GM18502 (cell line): ENCODE results near the gene MBOAT1.
A peak's percentile ranks its signal among the peaks of the same experiment; 100 is the strongest.

Experiments
- ATAC-seq: cut with Tn5 transposase; IDR thresholded peaks from one replicate; pipeline ENCODE4 v1.9.1; 2021; ENCODE audit warnings: mild to moderate bottlenecking; ENCODE audit not compliant: unreplicated experiment, poor library complexity

Gene MBOAT1

DNA sequence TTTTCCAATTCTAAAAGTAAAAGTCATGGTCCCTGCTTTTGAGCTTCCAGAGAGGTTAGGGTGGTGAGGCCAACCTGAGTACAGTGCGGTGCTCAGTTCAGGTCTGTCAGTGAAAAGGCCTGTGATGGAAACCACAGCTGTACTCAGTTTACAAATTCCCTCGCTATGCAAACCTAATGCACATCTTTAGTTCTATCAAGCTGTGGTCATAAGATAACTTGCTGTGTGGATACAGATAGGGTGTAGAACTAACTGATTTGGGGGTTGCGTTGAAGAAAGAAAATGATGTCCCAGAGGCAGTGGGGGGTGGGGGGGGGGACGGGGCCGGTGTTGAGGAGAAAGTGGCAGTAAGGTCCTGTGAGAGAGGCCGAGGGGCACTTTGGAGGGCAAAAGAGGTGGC, 22.8 kb upstream of the MBOAT1 start:
- ATAC-seq, result no peak

GRCh38 chr6:20234136-20234535, 21.9 kb upstream of the MBOAT1 start:
- ATAC-seq, result no peak

DNA sequence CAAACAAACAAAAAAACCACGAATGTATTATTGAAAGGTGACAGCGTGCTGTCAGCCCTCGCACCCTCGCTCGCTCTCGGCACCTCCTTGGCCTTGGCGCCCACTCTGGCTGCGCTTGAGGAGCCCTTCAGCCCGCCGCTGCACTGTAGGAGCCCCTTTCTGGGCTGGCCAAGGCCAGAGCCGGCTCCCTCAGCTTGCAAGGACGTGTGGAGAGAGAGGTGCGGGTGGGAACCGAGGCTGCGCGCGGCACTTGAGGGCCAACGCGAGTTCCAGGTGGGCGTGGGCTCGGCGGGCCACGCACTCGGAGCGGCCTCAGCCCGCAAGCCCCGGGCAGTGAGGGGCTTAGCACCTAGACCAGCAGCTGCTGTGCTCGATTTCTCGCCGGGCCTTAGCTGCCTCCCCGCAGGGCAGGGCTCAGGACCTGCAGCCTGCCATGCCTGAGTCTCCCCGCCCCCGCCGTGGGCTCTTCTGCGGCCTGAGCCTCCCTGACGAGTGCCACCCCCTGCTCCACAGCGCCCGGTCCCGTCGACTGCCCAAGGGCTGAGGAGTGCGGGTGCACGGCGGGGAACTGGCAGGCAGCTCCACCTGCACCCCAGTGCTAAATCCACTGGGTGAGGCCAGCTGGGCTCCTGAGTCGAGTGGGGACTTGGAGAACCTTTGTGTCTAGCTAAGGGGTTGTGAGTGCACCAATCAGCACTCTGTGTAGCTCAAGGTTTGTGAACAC, 20.9 kb upstream of the MBOAT1 start:
- no peak for ATAC-seq

DNA sequence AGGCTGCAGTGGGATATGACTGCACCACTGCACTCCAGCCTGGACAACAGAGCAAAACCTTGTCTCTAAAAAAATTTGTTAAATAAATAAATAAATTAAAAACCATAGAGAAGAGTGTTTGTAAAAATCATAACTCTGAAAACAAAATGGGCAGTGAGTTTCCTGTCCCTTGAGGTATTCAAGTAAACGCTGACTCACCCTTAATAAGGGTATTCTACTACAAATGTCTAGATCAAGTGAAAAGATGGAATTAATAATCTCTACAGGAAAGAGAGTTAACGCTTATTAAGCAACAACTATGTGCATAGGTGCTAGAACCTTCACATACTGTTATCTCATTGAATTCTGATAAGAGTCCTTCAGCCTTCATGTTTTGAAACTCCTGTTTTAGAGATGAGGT, 19.9 kb upstream of the MBOAT1 start:
- ATAC-seq, result no peak

DNA sequence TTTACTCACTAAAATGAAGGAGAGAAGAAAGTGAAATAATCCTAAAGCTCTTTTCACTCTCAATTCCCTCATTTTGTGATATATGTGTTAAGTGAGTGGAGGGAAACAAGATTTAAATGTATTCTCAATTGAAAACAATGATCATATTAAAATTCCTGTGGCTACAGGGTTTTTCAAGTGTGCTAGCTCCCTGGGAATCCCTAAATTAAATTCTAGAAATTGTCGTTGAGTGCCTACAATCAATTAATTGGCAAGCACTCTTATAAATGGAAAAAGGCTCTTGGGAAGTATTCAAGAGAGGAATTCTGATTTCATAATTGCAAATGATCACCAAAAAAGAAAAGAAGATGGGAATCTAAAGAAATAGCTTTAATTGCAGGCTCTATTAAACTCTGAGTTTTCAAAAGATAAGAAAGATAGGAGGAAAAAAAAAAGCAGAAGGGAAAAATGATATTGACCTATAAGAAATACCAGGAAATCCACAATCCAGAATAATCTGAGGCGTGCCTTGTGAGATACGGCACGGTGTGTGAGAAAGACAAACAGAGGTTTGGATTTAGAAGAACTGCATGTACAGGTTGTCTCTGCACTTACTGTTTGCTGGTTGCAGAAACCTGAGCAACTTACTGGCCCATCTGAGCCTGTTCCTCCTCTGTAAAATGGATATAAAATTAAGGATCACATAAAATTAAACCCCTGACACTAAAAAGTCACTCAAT, 18.3 kb upstream of the MBOAT1 start:
- ATAC-seq, result no peak

DNA sequence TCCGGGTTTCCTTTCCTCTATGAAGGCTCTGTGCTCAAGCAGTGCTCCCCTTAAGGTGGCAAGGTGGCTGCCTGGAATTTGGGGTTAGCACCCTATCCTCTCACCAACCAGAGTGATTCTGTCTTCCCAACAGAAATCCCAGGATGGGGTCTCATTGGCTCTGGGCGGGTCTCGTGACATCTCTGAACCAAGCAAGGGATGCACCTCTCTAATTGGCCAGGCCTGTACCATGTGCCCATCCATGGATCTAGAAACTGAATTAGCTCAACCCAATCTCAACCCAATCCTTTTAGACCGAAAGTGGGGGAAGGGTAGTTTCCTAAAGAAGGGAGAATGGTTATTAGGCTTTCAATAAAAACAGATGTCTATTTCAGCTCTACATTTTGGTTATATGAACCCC, 17.6 kb upstream of the MBOAT1 start:
- no peak for ATAC-seq

- ATAC-seq, result no peak
Observed at GRCh38 chr6:20227350-20227749, 15.1 kb upstream of the MBOAT1 start.

DNA sequence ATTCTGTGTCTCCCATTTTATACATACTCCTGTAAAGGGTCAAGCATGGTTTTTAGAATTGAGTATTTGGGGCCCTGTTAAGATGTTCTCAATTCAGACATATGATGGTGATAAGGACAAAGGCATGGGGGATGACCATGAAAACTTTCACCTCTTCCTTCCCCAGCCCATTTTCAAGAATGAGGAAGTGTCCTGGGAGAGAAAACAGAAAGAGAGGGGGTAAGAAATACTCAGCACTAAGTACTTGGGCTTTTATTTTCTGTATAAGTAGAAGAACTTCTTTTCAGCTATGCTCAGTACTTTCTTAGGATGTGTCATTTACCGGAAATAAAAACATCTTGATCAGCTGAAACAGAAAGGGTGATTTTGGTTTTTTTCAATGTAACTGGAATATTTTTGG, 10.9 kb upstream of the MBOAT1 start:
- ATAC-seq, result no peak

GRCh38 chr6:20221421-20221820, 9.2 kb upstream of the MBOAT1 start:
- ATAC-seq, result no peak

GRCh38 chr6:20220359-20220758, 8.1 kb upstream of the MBOAT1 start:
- no peak for ATAC-seq

- ATAC-seq, result no peak
Observed at GRCh38 chr6:20217891-20218290, 5.6 kb upstream of the MBOAT1 start.

DNA sequence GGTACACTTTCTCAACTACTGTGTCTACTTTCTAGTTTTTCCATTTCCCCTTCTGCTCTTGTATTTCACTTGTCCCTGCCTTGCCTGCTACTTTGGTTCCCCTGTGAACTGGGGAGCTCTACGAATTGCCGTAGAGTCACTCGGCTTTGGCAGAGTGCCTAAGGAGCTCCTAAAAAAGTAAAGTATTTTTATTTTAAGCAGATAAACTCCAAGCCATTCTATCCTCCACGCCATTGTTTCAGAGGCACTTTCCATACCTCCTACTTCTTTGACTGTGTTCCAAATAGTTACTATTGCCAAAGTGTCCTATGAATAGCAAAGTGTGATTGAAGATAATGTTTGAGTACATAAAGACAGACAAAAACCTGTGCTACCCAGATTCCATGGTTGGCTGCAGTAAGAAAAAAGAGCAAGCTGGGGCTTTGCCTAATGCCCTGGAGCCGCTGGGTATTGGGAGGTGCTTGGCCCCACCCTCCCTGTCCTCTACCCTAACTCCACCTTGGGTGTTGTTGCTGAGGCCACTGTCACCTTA, 5.1 kb upstream of the MBOAT1 start:
- ATAC-seq, result no peak

DNA sequence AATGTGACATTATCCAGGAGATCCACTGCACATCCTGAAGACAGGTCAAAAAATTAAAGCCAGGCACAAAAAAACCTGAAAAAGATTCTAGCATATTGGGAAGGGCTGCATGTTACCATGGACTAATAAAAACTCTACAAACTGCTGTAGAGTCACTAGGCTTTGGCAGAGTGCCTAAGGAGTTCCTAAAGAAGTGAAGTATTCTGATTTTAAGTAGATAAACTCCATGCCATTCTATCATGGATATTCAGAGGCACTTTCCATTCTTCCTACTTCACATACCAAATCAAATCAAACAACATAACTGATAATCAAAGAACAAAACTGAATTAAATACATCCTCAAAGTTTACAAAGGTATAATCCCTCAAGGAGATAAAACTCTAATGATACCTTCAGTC, 3.0 kb upstream of the MBOAT1 start:
- ATAC-seq, result no peak

DNA sequence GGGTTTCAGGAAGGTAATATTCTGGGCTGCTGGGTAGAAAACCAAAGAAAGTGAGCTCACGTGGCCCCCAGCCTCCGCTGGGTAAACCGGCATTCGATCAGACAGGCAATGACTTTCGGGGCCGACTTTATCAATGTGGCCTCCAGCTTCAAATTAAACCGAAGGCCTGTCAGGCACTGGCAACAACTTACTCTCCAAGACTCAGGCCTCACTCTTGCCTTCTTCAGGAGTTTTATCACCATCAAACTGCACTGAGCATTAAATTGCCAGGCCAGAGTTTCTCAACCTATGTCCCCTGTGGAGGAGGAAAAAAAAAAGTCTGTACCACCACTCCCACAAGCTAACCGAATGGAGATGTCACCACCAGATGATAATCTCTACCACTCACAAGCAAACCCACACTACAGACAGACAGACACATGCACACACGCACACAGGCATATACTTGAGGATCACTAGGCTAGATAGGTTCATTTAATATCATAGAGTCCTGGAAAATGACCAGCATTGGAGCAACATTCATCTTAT, 1.1 kb upstream of the MBOAT1 start:
- no peak for ATAC-seq

DNA sequence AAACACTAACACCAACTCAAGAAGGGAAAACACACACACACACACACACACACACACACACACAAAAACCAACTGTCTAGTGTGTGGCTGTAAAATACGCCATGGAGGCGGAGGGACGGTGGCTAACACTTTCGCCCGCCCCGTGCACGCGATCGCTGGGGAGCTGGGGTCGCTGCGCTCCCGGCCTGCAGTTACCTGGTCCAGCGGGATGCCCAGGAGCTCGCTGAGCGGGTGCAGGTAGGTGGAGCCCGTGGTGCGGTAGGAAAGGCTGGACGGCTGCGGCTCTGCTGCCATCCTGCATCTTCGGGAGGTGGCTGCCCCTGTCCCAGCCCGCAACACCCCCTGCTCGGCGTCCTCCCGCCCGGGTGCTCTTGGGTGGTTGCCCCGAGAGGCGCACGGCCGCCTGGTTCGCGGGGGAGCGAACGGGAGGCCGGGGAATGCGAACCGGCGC, 303 bp downstream of the MBOAT1 start:
- peak; percentile 35 for ATAC-seq

- ATAC-seq, result no peak
Observed at GRCh38 chr6:20211037-20211940, 980 bp downstream of the MBOAT1 start.

- ATAC-seq, result no peak
Observed at GRCh38 chr6:20210158-20210557, 2.1 kb downstream of the MBOAT1 start.

DNA sequence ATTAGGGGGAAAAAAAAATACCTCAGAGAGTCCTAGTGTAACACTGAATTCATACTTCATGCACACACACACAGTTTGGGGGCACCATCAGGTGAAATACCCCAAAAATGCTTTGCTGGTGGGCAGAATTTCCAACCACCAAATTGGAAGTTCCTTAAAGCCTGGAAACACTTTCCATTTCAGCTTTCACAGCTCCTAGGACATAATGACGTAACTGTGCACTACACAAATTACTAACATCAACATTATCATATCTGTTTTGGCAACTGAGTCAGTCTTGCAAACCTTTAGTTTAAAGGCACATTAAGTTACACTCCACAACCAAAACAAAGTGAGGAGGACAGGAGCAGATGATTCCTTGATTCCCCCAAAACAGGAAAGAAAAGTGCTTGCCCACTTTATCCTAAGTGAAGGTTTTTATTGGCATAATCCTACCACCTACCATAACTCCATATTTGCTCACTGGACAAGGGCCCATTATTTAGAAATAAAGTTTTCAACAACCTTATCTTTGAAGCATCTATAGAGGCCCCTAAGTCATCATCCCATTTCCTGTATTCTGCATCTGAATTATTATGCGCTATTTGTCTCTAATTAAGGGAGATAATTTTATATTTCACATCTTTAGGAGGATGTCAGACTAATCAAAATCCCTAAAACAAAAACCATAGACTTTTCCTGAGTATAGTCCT, 3.4 kb downstream of the MBOAT1 start:
- ATAC-seq, result no peak

DNA sequence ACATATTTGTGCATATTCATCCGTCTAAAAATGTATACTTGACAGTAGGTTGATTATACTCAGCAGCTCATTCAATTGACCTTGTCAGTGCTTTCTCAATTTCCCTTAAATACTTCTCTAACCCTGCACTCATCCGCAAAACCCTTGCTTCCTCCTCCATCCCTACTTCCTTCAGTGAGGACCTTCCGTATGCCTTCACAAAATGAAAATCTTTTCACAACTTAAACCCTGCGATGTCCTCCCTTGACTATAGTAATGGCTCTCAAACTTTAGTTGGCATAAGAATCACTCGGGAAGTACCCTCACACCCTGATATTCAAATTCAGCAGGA, 5.2 kb downstream of the MBOAT1 start:
- no peak for ATAC-seq

DNA sequence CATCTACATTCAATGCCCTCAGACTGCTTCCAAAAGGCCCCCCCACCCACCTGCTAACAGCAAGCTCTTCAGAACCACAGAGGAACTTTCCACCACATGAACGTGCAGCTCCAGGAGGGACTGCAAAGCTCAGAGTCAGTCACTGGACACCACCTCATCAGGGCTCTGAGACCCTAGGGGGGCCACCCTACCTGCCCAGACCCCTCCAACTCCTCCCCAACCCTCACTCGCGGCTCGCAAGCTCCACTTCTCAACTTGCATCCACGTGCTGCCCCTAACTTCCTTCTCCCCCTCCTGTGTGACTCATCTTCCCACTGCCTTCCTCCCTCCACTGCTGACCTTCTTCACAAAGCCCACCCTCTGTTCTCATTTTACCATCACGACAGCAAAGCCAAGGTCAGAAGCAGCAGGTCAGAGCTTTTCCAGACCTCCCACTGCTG, 6.5 kb downstream of the MBOAT1 start:
- no peak for ATAC-seq
